ELR (cell line): Measurements from ENCODE around the gene ACBD5.
"Not testable (repeated sequence)": the region's sequence is repeated elsewhere in the genome, so short reads cannot be mapped to it uniquely, and the experiment has no call there.

Source experiments
- DNase-seq: peaks from one replicate; pipeline ENCODE4 v3.0.0-alpha.2; 2015; ENCODE audit warnings: low read depth

ACBD5 gene

GRCh38 chr10:27241010-27241651, 534 bp upstream of the ACBD5 start:
- DNase-seq = peak; percentile 30

GRCh38 chr10:27237531-27237930, 3.1 kb downstream of the ACBD5 start:
- DNase-seq = not testable (repeated sequence)

DNA sequence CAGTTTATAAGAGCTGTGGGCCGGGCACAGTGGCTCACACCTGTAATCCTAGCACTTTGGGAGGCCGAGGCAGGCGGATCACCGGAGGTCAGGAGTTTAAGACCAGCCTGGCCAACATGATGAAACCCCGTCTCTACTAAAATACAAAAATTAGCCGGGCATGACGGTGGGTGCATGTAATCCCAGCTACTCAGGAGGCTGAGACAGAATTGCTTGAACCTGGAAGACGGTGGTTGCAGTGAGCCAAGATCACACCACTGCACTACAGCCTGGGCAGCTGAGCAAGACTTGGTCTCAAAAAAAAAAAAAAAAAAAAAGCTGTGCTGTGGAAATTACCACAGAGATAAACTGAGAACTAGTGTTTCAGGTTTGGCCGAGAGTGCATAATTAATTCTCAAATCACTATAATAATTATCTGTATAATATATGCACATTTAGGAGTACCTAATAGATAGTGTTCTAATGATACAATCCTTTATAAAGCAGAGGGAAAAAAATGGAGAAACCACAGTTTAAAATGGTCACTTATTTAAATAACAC, 3.9 kb downstream of the ACBD5 start:
- not testable (repeated sequence) for DNase-seq

DNA sequence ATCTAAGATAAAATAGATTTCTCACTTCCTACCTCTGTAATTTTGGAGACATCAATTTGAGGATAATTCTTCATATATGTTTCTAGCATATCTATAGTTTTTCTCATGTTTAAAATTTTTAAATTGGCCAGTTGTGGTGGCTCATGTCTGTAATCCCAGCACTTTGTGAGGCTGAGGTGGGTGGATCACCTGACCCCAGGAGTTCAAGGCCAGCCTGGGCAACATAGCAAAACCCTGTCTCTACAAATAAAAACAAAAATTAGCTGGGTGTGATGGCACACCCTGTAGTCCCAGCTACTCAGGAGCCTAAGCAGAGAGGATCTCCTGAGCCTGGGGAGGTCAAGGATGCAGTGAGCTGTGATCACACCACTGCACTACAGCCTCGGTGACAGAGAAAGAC, 4.9 kb downstream of the ACBD5 start:
- DNase-seq = no peak

- DNase-seq = no peak
Observed at GRCh38 chr10:27230022-27230421, 10.6 kb downstream of the ACBD5 start.

DNA sequence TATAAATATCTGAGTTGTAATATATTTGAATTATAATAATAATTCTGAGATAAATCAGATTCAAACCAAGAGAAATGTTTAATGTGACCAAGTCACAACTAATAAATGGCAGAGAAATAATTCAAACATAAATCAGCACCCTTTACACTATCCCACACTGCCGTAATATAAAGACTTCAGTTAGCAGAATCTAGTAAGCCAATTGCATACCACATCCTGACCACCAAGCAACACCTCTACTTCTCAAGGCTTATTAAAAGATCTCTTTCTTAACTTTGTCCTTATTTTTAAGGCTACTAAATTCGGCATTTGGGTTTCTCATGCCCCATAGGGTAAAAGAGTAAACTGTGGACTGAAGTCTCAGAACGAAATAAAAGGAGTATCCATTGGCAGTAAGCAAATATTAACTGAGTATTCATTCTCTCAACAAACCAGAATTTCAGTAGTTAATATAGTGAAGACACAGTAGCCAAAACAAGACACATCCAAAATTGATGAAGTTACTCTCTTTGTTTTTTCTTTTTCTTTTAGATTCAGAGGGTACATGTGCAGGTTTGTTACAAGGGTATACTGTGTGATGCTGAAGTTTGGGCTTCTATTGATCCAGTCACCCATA, 14.8 kb downstream of the ACBD5 start:
- DNase-seq = no peak

GRCh38 chr10:27225011-27225590, 15.5 kb downstream of the ACBD5 start:
- DNase-seq = no peak

GRCh38 chr10:27223964-27224363, 16.6 kb downstream of the ACBD5 start:
- peak; percentile 61 for DNase-seq

GRCh38 chr10:27207350-27207749, 33.2 kb downstream of the ACBD5 start:
- no peak for DNase-seq

- no peak for DNase-seq
Observed at GRCh38 chr10:27203806-27204205, 36.8 kb downstream of the ACBD5 start.

- no peak for DNase-seq
Observed at GRCh38 chr10:27197980-27198620, 42.5 kb downstream of the ACBD5 start.

GRCh38 chr10:27192284-27192683, 48.3 kb downstream of the ACBD5 start:
- DNase-seq = peak; percentile 94

DNA sequence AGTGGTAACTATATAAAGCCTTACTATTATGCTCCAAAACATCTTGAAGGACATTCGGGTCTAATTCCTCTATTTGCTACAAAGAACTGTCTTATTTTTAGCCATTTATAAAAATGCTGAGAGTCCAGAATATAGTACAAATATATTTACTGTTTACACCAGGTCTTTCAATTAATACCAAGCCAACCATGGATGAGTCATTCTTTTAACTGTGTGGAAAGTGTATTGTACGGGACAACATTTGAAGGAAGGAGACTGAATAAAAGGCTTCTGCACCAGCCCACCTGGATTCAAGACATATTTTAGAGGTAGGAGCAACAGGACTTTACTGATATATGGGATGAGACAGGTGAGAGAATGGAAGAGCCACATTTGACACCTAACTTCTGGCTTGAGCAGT, 50.1 kb downstream of the ACBD5 start:
- peak; percentile 18 for DNase-seq

DNA sequence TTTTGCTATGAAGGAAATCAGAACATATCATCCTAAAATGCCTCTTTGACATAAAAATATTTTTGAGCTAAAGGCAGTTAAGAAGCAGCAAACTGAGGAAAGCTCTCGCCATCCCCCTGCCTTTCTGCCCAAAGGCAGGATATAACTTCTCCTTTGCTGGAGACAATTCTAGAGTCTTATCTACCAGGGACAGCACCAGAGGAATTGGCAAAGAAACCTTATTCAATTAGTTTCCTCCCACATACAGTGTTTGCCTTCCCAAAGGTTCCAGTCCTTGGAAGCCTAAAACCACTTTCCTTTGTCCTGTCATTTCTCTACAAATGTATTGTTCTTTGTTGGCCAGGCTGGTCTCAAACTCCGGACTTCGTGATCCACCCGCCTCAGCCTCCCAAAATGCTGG, 51.7 kb downstream of the ACBD5 start:
- DNase-seq = no peak

- DNase-seq = peak; percentile 12
Observed at GRCh38 chr10:27188259-27188658, 52.3 kb downstream of the ACBD5 start.

GRCh38 chr10:27169849-27170248, 70.7 kb downstream of the ACBD5 start:
- no peak for DNase-seq

DNA sequence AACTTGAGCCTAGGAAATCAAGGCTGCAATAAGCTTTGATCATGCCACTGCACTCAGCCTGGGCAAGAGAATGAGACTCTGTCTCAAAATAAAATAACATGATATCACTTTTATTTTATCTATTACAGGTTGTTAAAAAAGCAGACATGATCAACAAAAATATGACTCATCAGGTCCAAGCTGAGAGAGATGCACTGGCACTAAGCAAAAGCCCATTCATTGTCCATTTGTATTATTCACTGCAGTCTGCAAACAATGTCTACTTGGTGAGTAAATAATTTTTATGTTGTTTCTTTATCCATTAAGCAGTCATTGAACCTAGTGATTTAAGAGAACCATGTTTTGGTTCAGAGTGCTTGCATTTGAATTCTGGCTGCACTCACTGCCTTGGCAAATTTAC, 82.2 kb downstream of the ACBD5 start:
- peak; percentile 48 for DNase-seq

DNA sequence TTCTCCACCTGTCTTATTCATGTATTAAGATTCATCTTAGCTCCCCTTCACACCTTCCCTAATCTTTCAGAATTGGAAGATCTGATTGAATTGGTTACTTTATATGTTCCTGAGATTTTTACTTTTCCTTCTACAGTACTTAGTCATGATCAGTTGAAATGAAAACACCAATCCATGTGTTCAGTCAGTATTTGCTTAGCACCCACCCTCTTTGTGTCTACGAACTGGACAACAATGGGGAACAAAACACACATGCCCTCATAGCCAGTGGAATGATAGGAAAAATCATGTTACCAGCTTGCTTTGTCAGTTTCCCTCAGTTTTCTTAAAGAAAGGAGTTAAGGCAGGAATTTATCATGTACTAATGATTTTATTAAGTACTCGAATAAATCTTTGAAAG, 83.4 kb downstream of the ACBD5 start:
- no peak for DNase-seq

DNA sequence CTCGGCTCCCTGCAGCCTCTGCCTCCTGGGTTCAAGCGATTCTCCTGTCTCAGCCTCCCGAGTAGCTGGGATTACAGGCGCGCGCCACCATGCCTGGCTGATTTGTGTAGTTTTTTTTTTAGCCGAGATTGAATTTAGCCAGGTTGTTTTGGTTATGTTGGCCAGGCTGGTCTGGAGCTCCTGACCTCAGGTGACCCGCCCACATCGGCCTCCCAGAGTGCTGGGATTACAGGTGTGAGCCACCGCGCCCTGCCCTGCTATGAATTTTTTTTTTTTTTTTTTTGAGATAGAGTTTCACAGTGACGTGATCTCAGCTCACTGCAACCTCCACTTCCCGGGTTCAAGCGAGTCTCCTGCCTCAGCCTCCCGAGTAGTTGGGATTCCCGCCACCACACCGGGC, 84.0 kb downstream of the ACBD5 start:
- peak; percentile 10 for DNase-seq

GRCh38 chr10:27155066-27155754, 85.4 kb downstream of the ACBD5 start, which contains the start of gene MASTL:
Gene MASTL (plus strand): TSS chr10:27155352. CDS start chr10:27155427, 75 bp downstream.
- peak; percentile 95 for DNase-seq

- peak; percentile 56 for DNase-seq
Observed at GRCh38 chr10:27153845-27154193, 86.8 kb downstream of the ACBD5 start.

DNA sequence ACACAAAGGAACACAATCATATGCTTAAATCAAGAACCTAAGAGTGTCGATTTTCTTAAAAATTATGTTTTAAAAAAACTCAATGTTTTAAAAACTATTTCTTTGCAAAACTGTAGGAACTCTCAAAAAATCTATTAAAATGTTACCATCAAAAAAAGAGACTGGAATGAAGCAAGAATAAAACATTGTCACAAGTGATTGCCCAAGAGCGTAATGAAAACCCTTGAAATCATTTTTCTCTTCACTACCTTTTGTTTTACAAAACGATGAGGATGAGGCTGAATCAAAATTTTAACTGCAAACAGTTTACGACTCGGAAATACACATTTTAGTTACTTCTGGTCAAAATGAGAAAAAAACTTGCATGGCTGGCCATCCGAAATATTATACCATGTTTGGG, 87.3 kb downstream of the ACBD5 start:
- no peak for DNase-seq
